Measurements from ENCODE around the gene DLL3. TPM values are rescaled to one million over a fixed set of nuclear protein-coding genes. Genes with fewer than 3 reads are reported as not detected.

DLL3 gene
- total RNA-seq, 1 experiment from 2014 or later = 16.4 TPM

- TF ChIP-seq ESRRA (CRISPR knock-in tag; IDR thresholded peaks at IDR 0.05; ENCODE audit: borderline replicate concordance) (no peak), ZBTB21 (CRISPR knock-in tag; IDR thresholded peaks at IDR 0.05; ENCODE audit: borderline replicate concordance) (0 out of 2 replicates have a peak, but pooled peaks have one; percentile 42), ZNF232 (CRISPR knock-in tag; IDR thresholded peaks at IDR 0.05) (no peak), ATF2 (CRISPR knock-in tag; IDR thresholded peaks at IDR 0.05; ENCODE audit: borderline replicate concordance, low read depth) (no peak), PREB (CRISPR knock-in tag; IDR thresholded peaks at IDR 0.05; ENCODE audit: borderline replicate concordance) (no peak), AFF4 (CRISPR knock-in tag; IDR thresholded peaks at IDR 0.05; ENCODE audit: borderline replicate concordance) (no peak), ZNF263 (CRISPR knock-in tag; IDR thresholded peaks at IDR 0.05; ENCODE audit: low read depth) (no peak), KAT7 (CRISPR knock-in tag; IDR thresholded peaks at IDR 0.05; ENCODE audit: borderline replicate concordance) (no peak), IRF1 (CRISPR knock-in tag; IDR thresholded peaks at IDR 0.05) (no peak), GRHL2 (CRISPR knock-in tag; IDR thresholded peaks at IDR 0.05; ENCODE audit: insufficient replicate concordance, severe bottlenecking) (no peak), FOXJ3 (CRISPR knock-in tag; IDR thresholded peaks at IDR 0.05; ENCODE audit: borderline replicate concordance) (no peak), NR3C1 (CRISPR knock-in tag; conservative IDR thresholded peaks at IDR 0.05; ENCODE audit: low read depth) (no peak), ZMAT4 (CRISPR knock-in tag; IDR thresholded peaks at IDR 0.05) (no peak), ARID4B (CRISPR knock-in tag; IDR thresholded peaks at IDR 0.05; ENCODE audit: borderline replicate concordance) (no peak), ERG (CRISPR knock-in tag; IDR thresholded peaks at IDR 0.05) (no peak), PRDM15 (CRISPR knock-in tag; IDR thresholded peaks at IDR 0.05) (no peak), SMAD4 (CRISPR knock-in tag; IDR thresholded peaks at IDR 0.05) (no peak), ZBTB43 (CRISPR knock-in tag; IDR thresholded peaks at IDR 0.05) (peak; percentile 53)
These were observed 41.0 kb downstream of the DLL3 start, which contains the start of gene EID2 (continued) for GRCh38 chr19:39539518-39540332.

Data from WTC11 (cell line).